NCI-H1092 (cell line): Measurements from ENCODE around the gene GBP3.
"Not testable (repeated sequence)": the region's sequence is repeated elsewhere in the genome, so short reads cannot be mapped to it uniquely, and the experiment has no call there.

Source experiments
- DNase-seq: peaks from one replicate; lab custom pipeline; 2025; lab: John Stamatoyannopoulos, UW

GBP3 gene, protein sequence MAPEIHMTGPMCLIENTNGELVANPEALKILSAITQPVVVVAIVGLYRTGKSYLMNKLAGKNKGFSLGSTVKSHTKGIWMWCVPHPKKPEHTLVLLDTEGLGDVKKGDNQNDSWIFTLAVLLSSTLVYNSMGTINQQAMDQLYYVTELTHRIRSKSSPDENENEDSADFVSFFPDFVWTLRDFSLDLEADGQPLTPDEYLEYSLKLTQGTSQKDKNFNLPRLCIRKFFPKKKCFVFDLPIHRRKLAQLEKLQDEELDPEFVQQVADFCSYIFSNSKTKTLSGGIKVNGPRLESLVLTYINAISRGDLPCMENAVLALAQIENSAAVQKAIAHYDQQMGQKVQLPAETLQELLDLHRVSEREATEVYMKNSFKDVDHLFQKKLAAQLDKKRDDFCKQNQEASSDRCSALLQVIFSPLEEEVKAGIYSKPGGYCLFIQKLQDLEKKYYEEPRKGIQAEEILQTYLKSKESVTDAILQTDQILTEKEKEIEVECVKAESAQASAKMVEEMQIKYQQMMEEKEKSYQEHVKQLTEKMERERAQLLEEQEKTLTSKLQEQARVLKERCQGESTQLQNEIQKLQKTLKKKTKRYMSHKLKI

DNA sequence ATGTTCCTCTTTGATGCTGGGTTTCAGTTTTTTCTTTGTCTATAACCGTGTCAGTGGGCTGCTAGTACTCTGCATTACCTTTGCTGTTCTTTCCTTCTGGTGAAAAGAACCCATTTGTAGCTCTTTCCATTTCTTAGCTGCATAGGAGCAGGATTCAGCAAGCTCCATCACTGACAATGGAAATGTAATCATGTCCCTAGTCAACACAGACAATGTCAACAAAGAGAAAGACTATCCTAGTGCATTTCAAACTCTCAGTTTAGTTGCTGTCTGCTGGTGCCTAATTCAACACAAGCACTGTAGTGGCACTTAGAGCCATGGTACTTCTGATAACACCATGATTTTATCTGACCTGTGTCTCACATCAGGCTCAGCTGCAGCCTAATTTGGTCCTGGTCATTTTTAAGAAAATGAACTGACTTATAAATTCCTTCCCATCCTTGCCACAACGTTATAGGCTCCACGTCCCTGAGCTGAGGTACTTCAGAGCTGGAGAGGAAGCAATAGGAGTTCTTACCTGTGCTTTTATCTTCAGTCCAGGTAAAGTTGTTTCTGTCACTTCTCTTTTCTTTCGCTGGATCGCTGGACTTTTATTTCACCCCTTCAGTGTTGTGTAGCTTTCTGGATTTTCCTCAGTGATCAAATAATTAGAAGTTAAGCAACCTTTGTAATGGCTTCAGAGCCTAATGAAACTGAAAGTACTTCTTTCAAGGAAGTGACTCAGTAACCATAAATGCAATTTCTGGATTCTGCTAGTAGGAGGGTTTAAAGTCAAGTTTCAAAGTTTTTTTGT lies at the start of gene GBP3:
GBP3 (minus strand) TSS at position 700 of the 793 bp plus-strand sequence. CDS start 2,145 bp downstream, outside the sequence.
- peak; percentile 1 for DNase-seq

GRCh38 chr1:89070509-89070908 lies 47.8 kb upstream of the GBP3 start:
- no peak for DNase-seq

DNA sequence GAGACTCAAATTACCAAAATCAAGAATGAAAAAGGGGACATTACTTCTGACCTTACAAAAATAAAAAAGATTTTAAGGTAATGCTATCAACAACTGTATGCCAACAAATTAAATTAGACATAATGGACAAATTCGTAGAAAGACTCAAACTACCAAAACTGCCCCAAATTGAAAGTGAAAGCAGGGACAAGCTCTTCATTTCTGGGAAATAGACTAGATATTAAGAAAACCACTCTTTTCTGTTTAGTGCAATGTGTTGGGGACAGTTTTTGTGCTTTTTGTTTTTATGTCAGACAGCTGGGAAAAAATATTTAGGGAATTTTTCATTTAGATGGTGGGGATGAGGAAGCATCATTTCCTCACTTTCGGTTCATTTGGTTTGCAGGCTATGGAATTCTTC lies 47.3 kb upstream of the GBP3 start:
- DNase-seq, result no peak

GRCh38 chr1:89068291-89068690 lies 45.6 kb upstream of the GBP3 start:
- DNase-seq, result no peak

- DNase-seq, result no peak
These were observed 42.6 kb upstream of the GBP3 start, which contains the start of gene GBP1 for GRCh38 chr1:89065079-89065868. GBP1 (minus strand) TSS chr1:89065208; CDS start chr1:89063234, 1,974 bp downstream.

DNA sequence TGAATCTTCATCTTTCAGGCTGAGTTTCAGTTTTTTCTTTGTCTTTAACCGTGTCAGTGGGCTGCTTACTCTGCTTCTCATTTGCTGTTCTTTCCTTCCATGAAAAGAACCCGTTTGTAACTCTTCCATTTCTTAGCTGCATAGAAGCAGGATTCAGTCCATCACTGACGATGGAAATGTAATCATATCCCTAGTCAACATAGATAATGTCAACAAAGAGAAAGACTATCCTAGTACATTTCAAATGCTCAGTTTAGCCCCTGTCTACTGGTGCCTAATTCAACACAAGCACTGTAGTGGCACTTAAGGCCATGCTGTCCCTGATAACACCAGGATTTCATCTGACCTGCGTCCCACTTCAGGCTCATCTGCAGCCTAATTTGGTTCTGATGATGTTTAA lies 42.0 kb upstream of the GBP3 start:
- no peak for DNase-seq

DNA sequence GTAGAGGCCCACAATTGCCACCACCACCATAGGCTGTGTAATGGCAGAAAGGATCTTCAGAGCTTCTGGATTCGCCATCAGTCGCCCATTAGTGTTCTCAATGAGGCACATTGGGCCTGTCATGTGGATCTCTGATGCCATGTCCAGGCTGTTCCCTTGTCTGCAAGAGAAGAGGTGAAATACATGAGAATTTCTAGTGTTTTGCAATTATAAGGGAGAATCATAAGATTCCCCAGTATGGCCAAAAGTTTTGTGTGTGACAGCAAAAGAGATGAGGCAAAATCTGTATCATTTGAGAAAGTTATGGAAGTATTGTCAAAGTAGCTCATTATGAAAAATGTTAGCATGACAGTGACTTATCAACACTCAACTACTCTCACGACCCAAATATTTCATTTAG lies 40.4 kb upstream of the GBP3 start:
- DNase-seq, result no peak

GRCh38 chr1:89060091-89060490 lies 37.4 kb upstream of the GBP3 start:
- no peak for DNase-seq

- DNase-seq, result no peak
These were observed 29.3 kb upstream of the GBP3 start for GRCh38 chr1:89051955-89052312.

DNA sequence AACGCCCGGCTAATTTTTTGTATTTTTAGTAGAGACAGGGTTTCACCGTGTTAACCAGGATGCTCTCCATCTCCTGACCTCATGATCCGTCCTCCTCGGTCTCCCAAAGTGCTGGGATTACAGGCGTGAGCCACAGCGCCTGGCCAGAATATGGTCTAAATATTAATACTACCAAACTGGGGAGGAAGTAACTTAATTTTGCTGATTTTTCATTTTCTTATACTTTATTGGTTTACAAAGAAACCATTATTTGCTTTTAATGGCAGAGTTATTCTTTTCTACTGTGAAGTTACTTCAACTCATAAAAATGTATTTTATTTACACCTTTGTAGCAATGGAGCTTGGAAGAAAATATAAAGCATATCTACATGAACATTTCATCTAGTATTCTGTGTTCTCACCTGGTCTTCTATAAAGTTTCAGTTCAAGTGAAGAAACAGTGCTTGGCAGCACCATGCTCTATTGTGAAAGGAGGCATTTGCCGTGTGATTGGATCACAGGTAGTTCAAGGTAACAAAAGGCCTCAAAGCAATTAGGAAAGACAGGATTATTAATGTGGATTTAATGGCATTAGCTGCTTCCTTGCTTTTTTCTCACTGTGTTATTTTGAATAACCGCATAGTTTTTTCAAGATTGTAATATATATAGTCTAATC lies 28.8 kb upstream of the GBP3 start:
- no peak for DNase-seq

GRCh38 chr1:89050649-89051033 lies 28.0 kb upstream of the GBP3 start:
- DNase-seq, result no peak

DNA sequence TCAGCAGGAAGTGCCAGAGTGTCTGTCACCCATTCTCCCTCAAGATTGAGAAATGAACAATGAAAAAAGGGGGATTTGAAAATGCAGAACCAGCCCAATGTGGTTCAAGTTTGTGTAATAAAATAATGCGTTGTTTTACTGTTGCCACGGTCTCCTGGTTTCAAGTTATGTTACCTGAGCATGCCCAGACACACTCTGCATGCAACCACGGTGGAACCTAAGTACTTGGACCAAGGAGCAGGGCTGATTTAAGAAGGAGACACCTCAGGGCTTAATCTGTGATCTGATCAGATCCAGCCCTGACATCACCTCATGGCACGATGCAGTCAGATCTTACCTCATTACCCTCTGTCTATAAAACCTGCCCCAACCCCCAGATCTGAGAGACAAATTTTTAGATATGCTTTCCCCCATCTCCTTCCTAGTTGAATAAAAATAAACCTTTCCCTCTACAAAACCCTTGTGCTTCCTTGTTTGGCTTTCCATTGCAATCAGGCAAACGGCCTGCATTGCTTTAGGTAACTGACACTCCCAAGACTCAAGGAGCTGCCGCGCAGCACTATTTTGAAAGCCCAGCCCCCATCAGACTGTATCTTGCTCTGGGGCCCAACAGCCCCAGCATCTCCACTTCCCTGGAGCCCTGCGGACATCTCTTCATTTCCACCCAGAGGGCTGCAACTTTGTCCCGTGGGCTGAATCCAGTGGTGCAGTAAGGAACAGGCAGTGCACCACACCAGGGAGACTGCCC lies 27.4 kb upstream of the GBP3 start:
- DNase-seq, result not testable (repeated sequence)

DNA sequence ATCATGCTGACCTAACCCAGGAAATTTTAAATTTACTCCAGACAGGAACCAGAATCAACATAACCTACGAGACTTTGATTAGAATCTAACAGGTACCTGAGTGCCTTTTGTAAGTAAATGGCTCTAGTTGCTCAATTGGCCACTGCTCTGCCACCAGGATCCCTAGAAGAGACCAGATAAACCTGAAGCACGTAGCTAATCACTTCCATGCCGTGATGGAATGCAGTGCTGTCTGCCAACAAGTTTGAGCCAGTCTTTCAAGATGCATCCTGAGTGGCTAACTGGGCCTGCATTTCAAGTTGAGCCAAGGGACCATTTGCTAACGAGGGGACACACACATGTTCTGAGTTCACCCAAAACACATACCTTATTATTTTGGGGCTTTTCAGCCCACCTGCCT lies 26.5 kb upstream of the GBP3 start:
- not testable (repeated sequence) for DNase-seq

DNA sequence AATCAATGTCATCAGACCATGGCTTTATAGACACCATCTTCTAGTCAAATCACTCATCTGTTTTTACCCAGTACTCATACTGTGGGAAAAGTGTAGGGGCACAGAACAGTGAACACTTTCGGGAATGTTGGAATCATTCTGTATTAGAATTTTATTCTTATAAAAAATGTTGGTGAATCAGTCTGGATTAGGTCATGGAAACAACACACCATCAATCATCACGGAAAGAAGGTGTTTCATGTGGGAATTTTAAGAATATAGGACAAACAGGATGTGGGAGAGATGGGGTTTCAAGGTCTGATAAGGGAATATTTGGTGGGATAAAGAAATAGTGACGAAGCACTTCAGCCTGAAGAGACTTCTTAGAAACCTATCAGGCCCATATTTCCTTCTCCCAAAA lies 25.1 kb upstream of the GBP3 start:
- DNase-seq, result no peak

- DNase-seq, result not testable (repeated sequence)
These were observed 23.9 kb upstream of the GBP3 start for GRCh38 chr1:89046318-89047183.

DNA sequence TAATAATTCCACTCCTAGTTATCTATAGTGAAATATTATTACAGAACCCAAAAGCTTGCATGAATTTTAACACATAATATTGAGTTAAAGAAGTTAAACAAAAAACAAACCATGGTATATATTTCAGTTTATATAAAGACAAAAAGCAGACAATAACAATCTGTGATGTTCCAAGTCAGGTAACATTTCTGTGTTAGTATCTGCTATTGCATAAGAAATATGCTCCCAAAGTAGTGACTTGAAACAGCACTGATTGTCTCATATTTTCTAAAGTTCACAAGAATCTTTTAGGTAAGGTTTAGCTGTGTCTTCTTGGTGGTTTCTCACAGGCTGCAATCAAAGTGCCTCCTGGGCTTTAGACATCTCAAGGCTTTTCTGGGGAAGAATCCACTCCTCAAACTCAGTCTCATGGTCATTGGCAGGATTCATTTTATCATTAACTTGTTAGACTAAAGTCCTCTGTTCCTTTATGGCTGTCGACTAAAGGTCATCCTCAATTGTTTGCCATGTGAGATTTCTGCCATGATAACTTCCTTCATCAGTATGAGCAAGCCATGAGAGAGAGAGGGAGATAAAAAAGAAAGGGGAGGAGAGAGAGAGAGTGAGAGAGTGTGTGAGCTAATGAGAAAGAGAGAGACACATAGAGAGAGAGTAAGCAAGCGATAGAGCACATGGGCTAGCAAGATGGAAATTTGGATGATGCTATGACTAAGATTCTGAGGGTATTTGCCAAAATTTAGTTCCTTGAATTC lies 22.5 kb upstream of the GBP3 start:
- DNase-seq, result no peak

- DNase-seq, result no peak
These were observed 21.3 kb upstream of the GBP3 start for GRCh38 chr1:89043940-89044339.

DNA sequence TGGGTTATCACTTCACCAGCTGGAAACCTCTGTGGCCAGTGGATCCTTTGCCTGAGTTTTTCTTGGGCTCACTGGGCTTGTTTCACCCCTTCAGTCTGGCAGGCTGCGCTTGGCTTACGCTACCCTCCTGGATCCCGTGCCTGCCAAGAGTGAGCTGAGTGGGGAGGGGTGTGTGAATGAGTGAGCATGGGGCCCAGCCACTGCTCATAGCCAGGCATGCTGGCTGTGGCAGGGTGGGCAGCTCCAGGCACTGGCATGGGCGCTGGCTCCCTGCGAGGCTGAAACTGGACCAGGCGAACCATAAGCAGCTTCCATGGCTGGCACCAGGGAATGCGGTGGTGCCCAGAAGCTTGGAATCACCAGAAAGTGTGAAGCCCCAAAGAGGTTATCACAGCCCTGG lies 19.8 kb upstream of the GBP3 start:
- no peak for DNase-seq

- no peak for DNase-seq
These were observed 19.1 kb upstream of the GBP3 start for GRCh38 chr1:89041721-89042120.
